ENCODE results near the gene SPAG5. TPM values are rescaled to one million over a fixed set of nuclear protein-coding genes. Genes with fewer than 3 reads are reported as not detected.

The SPAG5 gene
- total and polyA plus RNA-seq, 9 of the 15 experiments (the other 6 are each of a cell fraction or from before 2014, with no cell fraction given) = 94.4 to 286 (median 151) TPM

DNA sequence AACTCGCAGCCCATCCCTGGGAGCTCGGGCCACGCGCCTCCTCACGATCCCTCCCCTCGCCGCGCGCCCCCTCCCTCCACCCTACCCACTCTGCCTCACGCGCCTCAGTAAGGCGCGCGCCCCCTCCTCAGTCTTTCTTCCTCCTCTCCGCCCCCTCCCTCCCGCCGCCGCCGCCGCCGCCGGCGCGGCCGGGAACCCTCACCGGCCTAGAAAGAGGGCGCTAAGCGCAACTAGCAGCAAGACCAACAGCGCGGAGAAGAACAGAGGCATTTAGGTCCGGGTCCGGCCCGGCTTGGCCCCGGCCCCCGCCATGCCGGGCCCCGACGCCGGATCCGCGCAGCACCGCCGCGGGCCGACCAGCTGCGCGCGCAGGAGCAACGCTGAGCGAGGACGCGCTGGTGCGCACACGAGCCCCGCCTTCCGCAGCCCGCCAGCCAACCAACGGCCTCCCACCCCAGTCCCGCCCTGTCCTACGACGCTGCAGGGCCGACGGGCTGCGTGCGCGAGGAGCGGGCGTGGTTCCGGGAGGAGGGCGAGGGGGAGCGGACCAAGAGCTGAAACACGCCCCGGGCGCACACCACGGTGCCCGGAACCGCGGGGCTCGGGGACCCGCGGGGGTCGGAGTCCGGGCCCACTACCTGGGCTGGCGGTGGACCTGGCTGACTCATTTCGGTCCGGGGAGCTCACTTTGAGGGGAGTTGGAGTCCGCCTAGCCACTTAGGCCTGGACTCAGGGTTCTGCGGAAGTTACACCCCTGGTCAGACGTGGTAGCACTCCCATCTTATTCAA lies 46.2 kb upstream of the SPAG5 start, which contains the start of gene BLTP2 (continued):
- no peak for TF ChIP-seq CHAMP1 (IDR thresholded peaks at IDR 0.05)
- no peak for TF ChIP-seq SMARCA5 (IDR thresholded peaks at IDR 0.05)
- no peak for TF ChIP-seq FOXJ3 (CRISPR knock-in tag; IDR thresholded peaks at IDR 0.05)
- TF ChIP-seq CBFB (CRISPR knock-in tag; IDR thresholded peaks at IDR 0.05) = no peak
- TF ChIP-seq JUNB (CRISPR knock-in tag; conservative IDR thresholded peaks at IDR 0.05) = no peak
- no peak for TF ChIP-seq ZNF143 (CRISPR knock-in tag; IDR thresholded peaks at IDR 0.05)
- peak; percentile 97 for TF ChIP-seq RBFOX2 (IDR thresholded peaks at IDR 0.05; ENCODE audit: low read depth, low read length)
- no peak for TF ChIP-seq U2AF2 (optimal IDR thresholded peaks at IDR 0.05; ENCODE audit: low read depth, low read length)
- TF ChIP-seq ZNF354B (CRISPR knock-in tag; IDR thresholded peaks at IDR 0.05) = no peak
- no peak for TF ChIP-seq MLX (CRISPR knock-in tag; conservative IDR thresholded peaks at IDR 0.05)
- TF ChIP-seq SP1 (CRISPR knock-in tag; IDR thresholded peaks at IDR 0.05) = peak; percentile 86
- TF ChIP-seq, protein P1, sequence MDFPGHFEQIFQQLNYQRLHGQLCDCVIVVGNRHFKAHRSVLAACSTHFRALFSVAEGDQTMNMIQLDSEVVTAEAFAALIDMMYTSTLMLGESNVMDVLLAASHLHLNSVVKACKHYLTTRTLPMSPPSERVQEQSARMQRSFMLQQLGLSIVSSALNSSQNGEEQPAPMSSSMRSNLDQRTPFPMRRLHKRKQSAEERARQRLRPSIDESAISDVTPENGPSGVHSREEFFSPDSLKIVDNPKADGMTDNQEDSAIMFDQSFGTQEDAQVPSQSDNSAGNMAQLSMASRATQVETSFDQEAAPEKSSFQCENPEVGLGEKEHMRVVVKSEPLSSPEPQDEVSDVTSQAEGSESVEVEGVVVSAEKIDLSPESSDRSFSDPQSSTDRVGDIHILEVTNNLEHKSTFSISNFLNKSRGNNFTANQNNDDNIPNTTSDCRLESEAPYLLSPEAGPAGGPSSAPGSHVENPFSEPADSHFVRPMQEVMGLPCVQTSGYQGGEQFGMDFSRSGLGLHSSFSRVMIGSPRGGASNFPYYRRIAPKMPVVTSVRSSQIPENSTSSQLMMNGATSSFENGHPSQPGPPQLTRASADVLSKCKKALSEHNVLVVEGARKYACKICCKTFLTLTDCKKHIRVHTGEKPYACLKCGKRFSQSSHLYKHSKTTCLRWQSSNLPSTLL (IDR thresholded peaks at IDR 0.05) = no peak
- peak in 1 of 2 experiments; percentile 68; a peak in 1 of 4 replicates for TF ChIP-seq TEAD1 (CRISPR knock-in tag; IDR thresholded peaks at IDR 0.05)
- TF ChIP-seq TFAM (CRISPR knock-in tag; conservative IDR thresholded peaks at IDR 0.05) = no peak
- TF ChIP-seq, protein P2, sequence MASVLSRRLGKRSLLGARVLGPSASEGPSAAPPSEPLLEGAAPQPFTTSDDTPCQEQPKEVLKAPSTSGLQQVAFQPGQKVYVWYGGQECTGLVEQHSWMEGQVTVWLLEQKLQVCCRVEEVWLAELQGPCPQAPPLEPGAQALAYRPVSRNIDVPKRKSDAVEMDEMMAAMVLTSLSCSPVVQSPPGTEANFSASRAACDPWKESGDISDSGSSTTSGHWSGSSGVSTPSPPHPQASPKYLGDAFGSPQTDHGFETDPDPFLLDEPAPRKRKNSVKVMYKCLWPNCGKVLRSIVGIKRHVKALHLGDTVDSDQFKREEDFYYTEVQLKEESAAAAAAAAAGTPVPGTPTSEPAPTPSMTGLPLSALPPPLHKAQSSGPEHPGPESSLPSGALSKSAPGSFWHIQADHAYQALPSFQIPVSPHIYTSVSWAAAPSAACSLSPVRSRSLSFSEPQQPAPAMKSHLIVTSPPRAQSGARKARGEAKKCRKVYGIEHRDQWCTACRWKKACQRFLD (CRISPR knock-in tag; IDR thresholded peaks at IDR 0.05) = peak; percentile 79
- TF ChIP-seq PYGO2 (tag; IDR thresholded peaks at IDR 0.05) = no peak
- TF ChIP-seq HDAC6 (IDR thresholded peaks at IDR 0.05; ENCODE audit: low read depth, low read length) = no peak
- TF ChIP-seq ZNF174 (CRISPR knock-in tag; IDR thresholded peaks at IDR 0.05) = no peak
- no peak for TF ChIP-seq KLF13 (tag; IDR thresholded peaks at IDR 0.05; ENCODE audit: borderline replicate concordance, low read depth)
- TF ChIP-seq ZFP30 (CRISPR knock-in tag; IDR thresholded peaks at IDR 0.05; ENCODE audit: borderline replicate concordance) = no peak
- peak; percentile 61; the same call in 1 of the 2 replicates for TF ChIP-seq LARP7 (IDR thresholded peaks at IDR 0.05)
- TF ChIP-seq TEAD2 (tag; IDR thresholded peaks at IDR 0.05) = no peak
- TF ChIP-seq MCM7 (IDR thresholded peaks at IDR 0.05) = no peak
- no peak for TF ChIP-seq ZNF324 (CRISPR knock-in tag; IDR thresholded peaks at IDR 0.05)

Data from K562 (cell line).